ENCODE data around the gene RBM20.
A peak's percentile ranks its signal among the peaks of the same experiment; 100 is the strongest.
"Not testable (repeated sequence)": the region's sequence is repeated elsewhere in the genome, so short reads cannot be mapped to it uniquely, and the experiment has no call there.

The RBM20 gene

GRCh38 chr10:110625951-110626855 is 17.9 kb upstream of the RBM20 start:
- DNase-seq, result no peak

GRCh38 chr10:110628161-110628560 is 16.0 kb upstream of the RBM20 start:
- no peak for DNase-seq

- DNase-seq, result peak; percentile 68
Observed at GRCh38 chr10:110629680-110630191, 14.4 kb upstream of the RBM20 start.

GRCh38 chr10:110631934-110632333 is 12.2 kb upstream of the RBM20 start:
- no peak for DNase-seq

- DNase-seq, result peak; percentile 21
Observed at GRCh38 chr10:110632591-110633215, 11.4 kb upstream of the RBM20 start.

- DNase-seq, result no peak
Observed at GRCh38 chr10:110634527-110635209, 9.5 kb upstream of the RBM20 start.

GRCh38 chr10:110636572-110636931 is 7.6 kb upstream of the RBM20 start:
- no peak for DNase-seq

GRCh38 chr10:110636932-110637557 is 7.1 kb upstream of the RBM20 start:
- DNase-seq, result no peak

- DNase-seq, result peak; percentile 15
Observed at GRCh38 chr10:110637558-110638053, 6.5 kb upstream of the RBM20 start.

GRCh38 chr10:110638319-110638718 is 5.8 kb upstream of the RBM20 start:
- DNase-seq, result no peak

GRCh38 chr10:110639046-110639445 is 5.1 kb upstream of the RBM20 start:
- not testable (repeated sequence) for DNase-seq

GRCh38 chr10:110639858-110640257 is 4.3 kb upstream of the RBM20 start:
- DNase-seq, result not testable (repeated sequence)

GRCh38 chr10:110641256-110641655 is 2.9 kb upstream of the RBM20 start:
- peak; percentile 47 for DNase-seq

- DNase-seq, result no peak
Observed at GRCh38 chr10:110642204-110643034, 1.7 kb upstream of the RBM20 start.

- DNase-seq, result peak; percentile 17
Observed at GRCh38 chr10:110643035-110643652, 992 bp upstream of the RBM20 start.

- no peak for DNase-seq
Observed at GRCh38 chr10:110644598-110645462, 694 bp downstream of the RBM20 start.

- DNase-seq, result no peak
Observed at GRCh38 chr10:110646417-110647135, 2.4 kb downstream of the RBM20 start.

GRCh38 chr10:110647136-110647430 is 2.9 kb downstream of the RBM20 start:
- DNase-seq, result no peak

- DNase-seq, result no peak
Observed at GRCh38 chr10:110648692-110649346, 4.7 kb downstream of the RBM20 start.
